ENCODE data around the gene TMEM255B. TPM values are rescaled to one million over a fixed set of nuclear protein-coding genes. Genes with fewer than 3 reads are reported as not detected.

The TMEM255B gene
- total and polyA plus RNA-seq, 9 of the 15 experiments (the other 6 are each of a cell fraction or from before 2014, with no cell fraction given) = 0.01 to 0.75 (median 0.23) TPM

GRCh38 chr13:113804017-113804702 is 45.1 kb downstream of the TMEM255B start (continued):
- no peak for TF ChIP-seq TRIM25 (IDR thresholded peaks at IDR 0.05; ENCODE audit: borderline replicate concordance)
- TF ChIP-seq ATF2 (CRISPR knock-in tag; IDR thresholded peaks at IDR 0.05) = no peak
- TF ChIP-seq KDM1A (IDR thresholded peaks at IDR 0.05) = no peak
- no peak for TF ChIP-seq SRF (CRISPR knock-in tag; IDR thresholded peaks at IDR 0.05)
- no peak for TF ChIP-seq ZNF140 (CRISPR knock-in tag; IDR thresholded peaks at IDR 0.05)
- TF ChIP-seq GATA2 (CRISPR knock-in tag; IDR thresholded peaks at IDR 0.05) = no peak
- no peak for TF ChIP-seq NFXL1 (CRISPR knock-in tag; IDR thresholded peaks at IDR 0.05)
- TF ChIP-seq ZNF512 (tag; IDR thresholded peaks at IDR 0.05) = no peak
- no peak for TF ChIP-seq TGIF2 (CRISPR knock-in tag; IDR thresholded peaks at IDR 0.05)
